RKO (cell line): ENCODE measurements around the gene ASL.
A peak's percentile ranks its signal among the peaks of the same experiment; 100 is the strongest.
"Not testable (repeated sequence)": the region's sequence is repeated elsewhere in the genome, so short reads cannot be mapped to it uniquely, and the experiment has no call there.

Experiments
- DNase-seq: peaks from one replicate; pipeline ENCODE4 v3.0.0-alpha.2; 2016; ENCODE audit warnings: low spot score

ASL gene

DNA sequence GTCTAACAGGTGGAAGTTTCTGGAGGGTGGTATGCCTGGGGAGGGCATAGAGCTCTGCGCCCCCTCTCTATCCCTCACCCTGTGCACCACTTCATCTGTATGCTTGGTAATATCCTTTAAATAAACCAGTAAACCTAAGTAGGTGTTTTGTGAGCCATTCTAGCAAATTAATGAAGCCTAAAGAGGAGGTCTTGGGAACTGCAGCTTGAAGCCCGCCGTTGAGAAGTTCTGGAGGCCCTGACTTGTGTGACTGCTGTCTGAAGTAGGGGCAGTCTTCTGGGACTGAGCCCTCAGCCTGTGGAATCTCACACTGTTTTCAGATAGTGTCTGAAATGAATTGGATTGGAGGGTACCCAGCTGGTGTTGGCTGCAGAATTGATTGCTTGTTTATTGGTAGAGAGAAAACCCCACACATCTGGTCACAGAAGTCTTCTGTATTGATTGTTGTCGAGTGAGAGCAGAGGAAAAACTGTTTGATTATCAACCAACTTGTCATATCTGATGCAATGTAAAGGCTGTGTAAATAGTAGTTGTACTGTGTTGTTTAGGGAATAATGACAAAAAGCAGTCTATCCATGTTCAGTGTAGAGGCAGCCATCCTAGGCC, 43.7 kb downstream of the ASL start:
- DNase-seq: no peak

DNA sequence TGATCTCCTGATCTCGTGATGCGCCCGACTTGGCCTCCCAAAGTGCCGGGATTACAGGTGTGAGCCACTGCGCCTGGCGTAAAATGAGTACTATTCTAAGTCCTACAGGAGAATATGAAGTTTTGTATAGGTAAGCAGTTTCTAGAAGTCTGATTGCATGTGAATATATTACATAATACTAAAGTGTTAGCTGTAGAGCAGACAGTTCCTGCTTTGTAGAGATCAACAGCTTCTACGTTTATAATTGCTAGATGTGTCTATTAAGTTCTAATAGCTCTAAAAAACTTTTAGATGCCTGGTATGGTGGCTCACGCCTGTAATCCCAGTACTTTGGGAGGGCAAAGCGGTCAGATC, 47.5 kb downstream of the ASL start:
- DNase-seq: no peak

- DNase-seq: not testable (repeated sequence)
Measured at GRCh38 chr7:66124569-66124861, 48.9 kb downstream of the ASL start.

DNA sequence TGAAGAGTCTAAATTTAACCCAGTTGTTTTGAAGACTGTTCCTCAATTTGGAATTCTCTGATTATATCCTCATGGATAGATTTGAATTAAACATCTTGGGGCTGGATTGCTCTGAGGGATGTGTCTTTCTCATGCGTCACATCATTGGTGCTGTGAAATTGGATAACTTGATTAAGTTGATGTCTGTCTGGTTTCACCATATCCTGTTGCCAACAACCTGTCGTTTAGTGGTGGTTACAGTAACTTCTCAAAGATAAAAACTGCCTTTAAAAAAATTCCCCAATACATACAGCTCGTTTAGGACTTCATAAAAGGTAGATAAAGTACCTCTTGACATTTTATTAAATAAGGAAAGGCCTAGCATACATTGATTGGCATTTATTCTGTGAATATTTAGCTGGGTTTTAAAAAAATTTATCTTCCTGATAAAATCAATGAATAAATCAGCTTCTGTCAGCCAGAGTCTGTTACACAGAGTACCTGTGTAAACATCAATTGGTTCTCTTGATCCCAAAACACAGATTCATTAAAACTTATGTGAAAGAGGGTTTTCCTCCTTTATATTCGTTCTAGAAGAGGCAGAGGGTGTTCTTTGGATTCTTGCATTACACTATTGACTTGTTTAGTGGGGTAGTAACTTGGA, 49.6 kb downstream of the ASL start:
- DNase-seq: no peak

DNA sequence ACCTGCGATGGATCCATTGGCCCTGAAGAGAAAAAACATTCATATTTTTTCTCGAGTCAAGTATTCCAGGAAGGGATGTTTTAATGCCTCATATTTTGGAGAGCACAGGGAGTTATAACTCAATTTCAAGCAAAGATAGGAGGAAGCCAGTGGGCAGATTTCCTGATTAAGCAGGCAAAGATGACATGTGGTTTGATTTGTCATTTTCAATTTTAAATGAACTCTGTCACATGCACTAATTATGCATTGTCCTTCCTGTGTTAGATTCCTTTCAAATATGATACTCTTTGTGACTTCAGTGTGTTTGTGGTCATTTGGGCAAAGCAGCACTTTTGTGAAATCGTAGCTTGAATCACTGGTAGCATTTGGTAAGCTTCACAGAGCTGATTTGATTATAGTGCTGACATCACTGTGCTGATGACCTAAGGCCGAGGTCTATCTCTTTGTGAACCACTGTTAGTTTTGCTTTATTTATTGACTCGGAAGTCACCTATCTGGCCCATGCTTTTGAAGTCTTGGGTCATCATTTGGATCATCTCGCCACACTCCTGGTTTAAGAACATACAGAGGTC, 50.2 kb downstream of the ASL start:
- DNase-seq: not testable (repeated sequence)

DNA sequence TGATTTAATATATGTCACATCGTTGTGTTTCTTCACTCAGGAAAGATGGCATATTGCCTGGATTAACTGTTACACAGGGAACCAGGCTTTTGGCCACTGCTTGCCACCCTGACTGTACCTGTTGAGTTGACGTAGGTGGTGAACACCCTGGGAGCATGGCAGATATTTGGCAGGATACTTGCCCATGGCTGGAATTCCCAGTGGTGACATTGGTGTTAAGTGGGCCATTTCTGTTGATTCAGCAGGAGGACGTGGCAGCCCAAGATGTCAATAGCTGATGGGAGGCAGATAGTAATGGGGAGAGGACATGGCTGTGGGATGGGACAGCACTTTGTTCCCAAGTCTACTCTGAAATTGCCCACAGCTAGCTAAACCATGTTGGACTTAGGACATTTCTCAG, 51.6 kb downstream of the ASL start:
- not testable (repeated sequence) for DNase-seq

- no peak for DNase-seq
Measured at GRCh38 chr7:66138994-66139752, 63.6 kb downstream of the ASL start.

- peak; percentile 35 for DNase-seq
Measured at GRCh38 chr7:66140924-66141323, 65.3 kb downstream of the ASL start.

- no peak for DNase-seq
Measured at GRCh38 chr7:66142334-66142733, 66.7 kb downstream of the ASL start.

GRCh38 chr7:66142996-66143395, 67.4 kb downstream of the ASL start:
- no peak for DNase-seq
